ENCODE measurements around the gene MPP2.

The MPP2 gene

DNA sequence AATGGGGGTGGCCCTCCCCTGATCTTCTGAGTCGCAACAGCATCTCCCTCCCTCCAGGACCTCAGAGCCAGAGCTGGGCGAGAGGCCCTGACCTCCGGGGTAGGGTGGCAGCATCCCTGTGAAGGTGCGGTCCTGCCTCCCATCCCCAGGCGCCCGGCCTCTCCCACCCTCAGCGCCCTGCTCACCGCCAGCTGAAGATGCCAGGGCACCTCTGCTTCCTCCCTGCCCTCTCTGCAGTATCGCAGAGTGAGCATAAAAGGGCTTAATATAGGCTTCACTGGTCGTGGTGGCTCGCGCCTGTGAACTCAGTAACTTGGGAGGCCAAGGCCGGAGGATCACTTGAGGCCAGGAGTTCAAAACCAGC is 10.7 kb upstream of the MPP2 start:
- TF ChIP-seq, protein P1, sequence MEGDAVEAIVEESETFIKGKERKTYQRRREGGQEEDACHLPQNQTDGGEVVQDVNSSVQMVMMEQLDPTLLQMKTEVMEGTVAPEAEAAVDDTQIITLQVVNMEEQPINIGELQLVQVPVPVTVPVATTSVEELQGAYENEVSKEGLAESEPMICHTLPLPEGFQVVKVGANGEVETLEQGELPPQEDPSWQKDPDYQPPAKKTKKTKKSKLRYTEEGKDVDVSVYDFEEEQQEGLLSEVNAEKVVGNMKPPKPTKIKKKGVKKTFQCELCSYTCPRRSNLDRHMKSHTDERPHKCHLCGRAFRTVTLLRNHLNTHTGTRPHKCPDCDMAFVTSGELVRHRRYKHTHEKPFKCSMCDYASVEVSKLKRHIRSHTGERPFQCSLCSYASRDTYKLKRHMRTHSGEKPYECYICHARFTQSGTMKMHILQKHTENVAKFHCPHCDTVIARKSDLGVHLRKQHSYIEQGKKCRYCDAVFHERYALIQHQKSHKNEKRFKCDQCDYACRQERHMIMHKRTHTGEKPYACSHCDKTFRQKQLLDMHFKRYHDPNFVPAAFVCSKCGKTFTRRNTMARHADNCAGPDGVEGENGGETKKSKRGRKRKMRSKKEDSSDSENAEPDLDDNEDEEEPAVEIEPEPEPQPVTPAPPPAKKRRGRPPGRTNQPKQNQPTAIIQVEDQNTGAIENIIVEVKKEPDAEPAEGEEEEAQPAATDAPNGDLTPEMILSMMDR (IDR thresholded peaks at IDR 0.05; ENCODE audit: extremely low read depth, insufficient read depth, missing control alignments), result no peak
- no peak for DNase-seq (ENCODE audit: low spot score)
- in situ Hi-C loops (cut with MboI; ENCODE audit: low pct_unique_long_range_greater_than_20kb, low sequenced_read_pairs, unreplicated experiment), result no loop called here

DNA sequence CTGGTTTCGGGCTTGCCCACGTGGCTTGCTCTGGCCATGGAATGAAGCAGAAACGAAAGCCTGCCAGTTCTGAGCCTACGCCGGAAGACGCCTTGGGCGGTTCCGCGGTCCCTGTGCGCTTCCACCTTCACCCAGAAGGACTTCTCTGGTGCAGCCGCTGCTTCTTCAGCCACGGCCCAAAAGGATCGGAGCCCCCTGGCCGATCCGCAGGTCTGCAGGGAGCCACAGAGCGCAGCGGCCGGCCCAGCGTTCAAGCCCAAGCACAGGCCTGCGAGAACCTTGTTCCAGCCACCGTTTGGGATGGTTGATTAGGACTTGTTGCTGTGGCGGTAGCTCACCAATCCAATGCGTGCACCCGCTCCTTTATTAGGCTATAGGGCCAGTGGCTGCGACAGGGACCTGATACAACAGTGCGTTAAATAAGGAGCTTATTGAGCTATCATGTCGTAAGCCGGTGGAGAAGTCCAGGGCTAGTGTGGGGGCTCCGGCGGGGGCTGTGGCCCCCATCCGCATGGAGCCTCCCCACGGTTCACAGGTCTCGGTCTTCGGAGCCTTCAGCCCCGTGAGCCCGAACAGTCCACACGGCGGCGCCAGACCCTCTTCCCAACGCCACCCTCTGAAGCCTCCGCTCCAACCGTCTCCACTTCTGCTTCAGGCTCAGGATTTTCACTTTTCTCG is 10.2 kb upstream of the MPP2 start:
- peak; percentile 58 for DNase-seq (ENCODE audit: low spot score)
- in situ Hi-C loops (cut with MboI; ENCODE audit: low pct_unique_long_range_greater_than_20kb, low sequenced_read_pairs, unreplicated experiment), result no loop called here

DNA sequence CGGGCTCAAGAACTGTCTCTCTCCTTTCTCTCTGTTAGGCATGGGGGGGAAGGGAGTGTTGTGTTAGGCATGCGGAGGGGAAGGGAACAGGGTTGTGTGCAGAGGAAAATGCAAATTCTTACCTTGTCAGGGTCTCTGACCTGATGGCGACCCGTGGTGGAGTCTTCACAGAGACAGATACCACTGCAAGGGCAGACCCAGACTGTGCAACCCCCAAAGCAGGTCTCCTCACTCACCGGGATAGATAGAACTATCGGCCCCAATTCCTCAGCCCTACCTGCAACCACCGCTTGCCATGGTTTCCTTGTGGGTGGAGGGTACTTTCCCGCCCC is 9.6 kb upstream of the MPP2 start:
- in situ Hi-C loops (cut with MboI; ENCODE audit: low pct_unique_long_range_greater_than_20kb, low sequenced_read_pairs, unreplicated experiment), result no loop called here
- peak; percentile 33 for DNase-seq (ENCODE audit: low spot score)
- TF ChIP-seq, protein P1 (IDR thresholded peaks at IDR 0.05; ENCODE audit: extremely low read depth, insufficient read depth, missing control alignments), result no peak

More for the DNA sequence above, 10.2 kb upstream of the MPP2 start:
- TF ChIP-seq, protein P1 (IDR thresholded peaks at IDR 0.05; ENCODE audit: extremely low read depth, insufficient read depth, missing control alignments), result peak; percentile 56

DNA sequence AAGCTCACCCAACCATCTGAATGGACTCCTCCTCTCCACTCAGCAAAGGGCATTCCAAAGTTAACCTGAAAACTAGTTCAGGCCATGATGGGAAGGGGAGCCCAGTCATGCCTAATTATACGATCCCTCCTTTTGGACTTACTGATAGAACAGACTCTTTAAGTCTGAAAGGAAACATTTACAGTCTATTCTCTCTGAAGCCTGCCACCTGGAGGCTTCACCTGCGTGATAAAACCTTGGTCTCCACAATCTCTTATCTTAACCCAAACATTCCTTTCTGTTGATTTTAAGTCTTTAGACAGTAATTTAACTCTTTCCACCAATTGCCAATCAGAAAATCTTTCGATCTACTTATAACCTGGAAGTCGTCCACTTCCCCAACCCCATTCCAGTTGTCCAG is 9.0 kb upstream of the MPP2 start:
- TF ChIP-seq, protein P1 (IDR thresholded peaks at IDR 0.05; ENCODE audit: extremely low read depth, insufficient read depth, missing control alignments), result no peak
- in situ Hi-C loops (cut with MboI; ENCODE audit: low pct_unique_long_range_greater_than_20kb, low sequenced_read_pairs, unreplicated experiment), result no loop called here
- DNase-seq (ENCODE audit: low spot score), result no peak

DNA sequence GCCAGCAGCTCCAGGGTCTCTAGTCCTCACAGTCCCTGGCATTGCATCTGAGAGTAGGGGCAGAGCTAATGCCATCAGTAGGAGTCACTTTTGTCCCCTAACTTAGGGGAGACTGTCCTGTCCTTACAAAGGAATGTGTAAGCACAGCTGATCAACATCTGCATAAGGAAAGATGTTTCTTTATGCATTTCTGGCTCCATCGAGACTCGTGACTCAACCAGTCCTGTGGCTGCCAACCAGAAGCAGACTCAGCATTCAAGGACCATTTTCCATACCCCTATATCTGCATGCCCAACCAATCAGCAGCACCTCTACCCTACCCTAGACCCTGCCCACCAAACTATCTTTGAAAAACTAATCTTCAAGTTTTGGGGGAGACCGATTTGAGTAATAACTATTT is 8.2 kb upstream of the MPP2 start:
- DNase-seq (ENCODE audit: low spot score), result no peak
- TF ChIP-seq, protein P1 (IDR thresholded peaks at IDR 0.05; ENCODE audit: extremely low read depth, insufficient read depth, missing control alignments), result no peak
- in situ Hi-C loops (cut with MboI; ENCODE audit: low pct_unique_long_range_greater_than_20kb, low sequenced_read_pairs, unreplicated experiment), result no loop called here

DNA sequence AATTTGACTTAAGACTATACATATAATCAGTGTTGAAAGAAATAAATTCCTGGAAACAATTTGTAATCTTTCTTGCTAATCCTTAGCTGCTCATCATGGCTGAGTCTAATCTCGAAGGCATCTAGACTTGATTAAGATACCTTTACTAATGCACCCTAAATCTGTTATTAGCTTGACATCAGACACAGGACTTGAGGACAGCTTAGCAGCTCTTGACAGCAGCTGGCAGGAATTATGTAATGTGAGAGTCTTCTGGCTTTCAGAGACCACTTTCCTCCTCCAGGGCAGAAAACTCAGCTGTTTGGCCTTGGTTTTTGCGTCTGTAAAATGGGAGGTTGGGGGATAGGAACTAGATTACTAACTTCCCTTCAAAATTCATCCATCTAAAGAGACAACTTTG is 7.1 kb upstream of the MPP2 start:
- in situ Hi-C loops (cut with MboI; ENCODE audit: low pct_unique_long_range_greater_than_20kb, low sequenced_read_pairs, unreplicated experiment), result no loop called here
- DNase-seq (ENCODE audit: low spot score), result no peak
- TF ChIP-seq, protein P1 (IDR thresholded peaks at IDR 0.05; ENCODE audit: extremely low read depth, insufficient read depth, missing control alignments), result no peak

DNA sequence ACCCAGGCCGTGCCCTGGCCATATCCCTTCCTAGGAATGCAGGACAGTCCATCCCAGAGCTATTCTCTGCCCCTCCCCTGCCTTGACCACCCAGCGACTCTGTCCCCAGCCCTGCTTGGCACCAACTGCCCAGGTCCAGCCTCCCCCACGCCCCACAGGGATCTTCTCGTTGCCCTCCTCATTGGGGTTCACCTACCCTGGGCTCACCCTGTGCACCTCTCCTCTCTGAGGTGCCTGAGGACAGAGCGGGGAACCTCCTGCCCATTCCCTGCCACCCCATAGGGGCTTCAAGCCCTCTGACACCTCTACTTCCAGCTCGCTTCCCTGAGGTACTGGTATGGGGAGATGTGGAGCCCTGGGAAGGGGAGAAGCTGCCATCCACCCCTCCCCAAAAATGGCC is 6.2 kb upstream of the MPP2 start:
- in situ Hi-C loops (cut with MboI; ENCODE audit: low pct_unique_long_range_greater_than_20kb, low sequenced_read_pairs, unreplicated experiment), result no loop called here
- no peak for DNase-seq (ENCODE audit: low spot score)
- TF ChIP-seq, protein P1 (IDR thresholded peaks at IDR 0.05; ENCODE audit: extremely low read depth, insufficient read depth, missing control alignments), result no peak
